ENCODE data around the gene RCBTB1.
"Not testable (repeated sequence)": the region's sequence is repeated elsewhere in the genome, so short reads cannot be mapped to it uniquely, and the experiment has no call there.

Gene RCBTB1

GRCh38 chr13:49602615-49603014 lies 17.3 kb upstream of the RCBTB1 start:
- not testable (repeated sequence) for H3K4me1 ChIP-seq (ENCODE audit: control insufficient read depth, insufficient read depth, low read length, unreplicated experiment); H3K36me3 ChIP-seq (ENCODE audit: insufficient read depth, low read length); H3K27me3 ChIP-seq (ENCODE audit: insufficient read depth, low read length); H3K4me3 ChIP-seq (ENCODE audit: low read depth, low read length); H3K27ac ChIP-seq (ENCODE audit: low read depth, low read length); H3K79me2 ChIP-seq (ENCODE audit: control insufficient read depth, insufficient read depth, low read length, unreplicated experiment)
- H2AFZ ChIP-seq (ENCODE audit: low read length, unreplicated experiment) = peak overlapping the region; percentile 60

- no peaks in the 10 kb centered on the region for H3K36me3 ChIP-seq (ENCODE audit: insufficient read depth, low read length)
- no peaks in the 10 kb centered on the region for H3K27me3 ChIP-seq (ENCODE audit: insufficient read depth, low read length)
- H2AFZ ChIP-seq (ENCODE audit: low read length, unreplicated experiment) = peak overlapping the region; percentile 60
- H3K4me3 ChIP-seq (ENCODE audit: low read depth, low read length) = no peak overlapping the region
- H3K27ac ChIP-seq (ENCODE audit: low read depth, low read length) = no peak overlapping the region
- no peaks in the 10 kb centered on the region for H3K4me1 ChIP-seq (ENCODE audit: control insufficient read depth, insufficient read depth, low read length, unreplicated experiment)
- H3K79me2 ChIP-seq (ENCODE audit: control insufficient read depth, insufficient read depth, low read length, unreplicated experiment) = no peaks in the 10 kb centered on the region
These were observed 16.6 kb upstream of the RCBTB1 start for GRCh38 chr13:49602005-49602404.

- Histone ChIP-seq H2AFZ (ENCODE audit: low read length, unreplicated experiment) (no peak overlapping the region), H3K4me3 (ENCODE audit: low read depth, low read length) (no peak overlapping the region), H3K4me1 (ENCODE audit: control insufficient read depth, insufficient read depth, low read length, unreplicated experiment) (no peaks in the 10 kb centered on the region), H3K27me3 (ENCODE audit: insufficient read depth, low read length) (no peaks in the 10 kb centered on the region), H3K36me3 (ENCODE audit: insufficient read depth, low read length) (no peaks in the 10 kb centered on the region), H3K27ac (ENCODE audit: low read depth, low read length) (no peak overlapping the region), H3K79me2 (ENCODE audit: control insufficient read depth, insufficient read depth, low read length, unreplicated experiment) (no peaks in the 10 kb centered on the region)
These were observed 11.8 kb upstream of the RCBTB1 start for GRCh38 chr13:49597043-49597641.

- Histone ChIP-seq H3K27me3 (ENCODE audit: insufficient read depth, low read length) (no peaks in the 10 kb centered on the region), H3K27ac (ENCODE audit: low read depth, low read length) (no peak overlapping the region), H3K36me3 (ENCODE audit: insufficient read depth, low read length) (no peaks in the 10 kb centered on the region), H3K4me3 (ENCODE audit: low read depth, low read length) (no peak overlapping the region), H3K79me2 (ENCODE audit: control insufficient read depth, insufficient read depth, low read length, unreplicated experiment) (no peaks in the 10 kb centered on the region), H3K4me1 (ENCODE audit: control insufficient read depth, insufficient read depth, low read length, unreplicated experiment) (no peaks in the 10 kb centered on the region), H2AFZ (ENCODE audit: low read length, unreplicated experiment) (no peak overlapping the region)
These were observed 10.9 kb upstream of the RCBTB1 start for GRCh38 chr13:49596221-49596620.

- Histone ChIP-seq H3K4me3 (ENCODE audit: low read depth, low read length) (no peak overlapping the region), H3K27ac (ENCODE audit: low read depth, low read length) (no peak overlapping the region), H3K79me2 (ENCODE audit: control insufficient read depth, insufficient read depth, low read length, unreplicated experiment) (no peaks in the 10 kb centered on the region), H2AFZ (ENCODE audit: low read length, unreplicated experiment) (no peak overlapping the region), H3K4me1 (ENCODE audit: control insufficient read depth, insufficient read depth, low read length, unreplicated experiment) (no peaks in the 10 kb centered on the region), H3K36me3 (ENCODE audit: insufficient read depth, low read length) (no peaks in the 10 kb centered on the region), H3K27me3 (ENCODE audit: insufficient read depth, low read length) (no peaks in the 10 kb centered on the region)
These were observed 9.2 kb upstream of the RCBTB1 start for GRCh38 chr13:49594576-49594975.

- not testable (repeated sequence) for H3K27ac ChIP-seq (ENCODE audit: low read depth, low read length); H3K4me1 ChIP-seq (ENCODE audit: control insufficient read depth, insufficient read depth, low read length, unreplicated experiment); H3K27me3 ChIP-seq (ENCODE audit: insufficient read depth, low read length); H3K36me3 ChIP-seq (ENCODE audit: insufficient read depth, low read length); H3K4me3 ChIP-seq (ENCODE audit: low read depth, low read length); H3K79me2 ChIP-seq (ENCODE audit: control insufficient read depth, insufficient read depth, low read length, unreplicated experiment); H2AFZ ChIP-seq (ENCODE audit: low read length, unreplicated experiment)
These were observed 8.5 kb upstream of the RCBTB1 start for GRCh38 chr13:49593876-49594275.

GRCh38 chr13:49590714-49591113 lies 5.4 kb upstream of the RCBTB1 start:
- not testable (repeated sequence) for H3K36me3 ChIP-seq (ENCODE audit: insufficient read depth, low read length); H3K4me3 ChIP-seq (ENCODE audit: low read depth, low read length); H3K27ac ChIP-seq (ENCODE audit: low read depth, low read length); H3K27me3 ChIP-seq (ENCODE audit: insufficient read depth, low read length); H2AFZ ChIP-seq (ENCODE audit: low read length, unreplicated experiment); H3K79me2 ChIP-seq (ENCODE audit: control insufficient read depth, insufficient read depth, low read length, unreplicated experiment)
- H3K4me1 ChIP-seq (ENCODE audit: control insufficient read depth, insufficient read depth, low read length, unreplicated experiment) = peaks cover 18% of the 10 kb centered on the region

GRCh38 chr13:49587311-49587847 lies 2.0 kb upstream of the RCBTB1 start:
- Histone ChIP-seq H2AFZ (ENCODE audit: low read length, unreplicated experiment) (peak overlapping the region; percentile 67), H3K4me1 (ENCODE audit: control insufficient read depth, insufficient read depth, low read length, unreplicated experiment) (peaks cover 26% of the 10 kb centered on the region), H3K27ac (ENCODE audit: low read depth, low read length) (peak overlapping the region; percentile 58), H3K36me3 (ENCODE audit: insufficient read depth, low read length) (no peaks in the 10 kb centered on the region), H3K27me3 (ENCODE audit: insufficient read depth, low read length) (no peaks in the 10 kb centered on the region), H3K4me3 (ENCODE audit: low read depth, low read length) (no peak overlapping the region), H3K79me2 (ENCODE audit: control insufficient read depth, insufficient read depth, low read length, unreplicated experiment) (peaks cover 21% of the 10 kb centered on the region)

- H3K4me1 ChIP-seq (ENCODE audit: control insufficient read depth, insufficient read depth, low read length, unreplicated experiment) = peaks cover 26% of the 10 kb centered on the region
- peak overlapping the region; percentile 10; the same call in 1 of the 2 replicates for H3K4me3 ChIP-seq (ENCODE audit: low read depth, low read length)
- no peaks in the 10 kb centered on the region for H3K36me3 ChIP-seq (ENCODE audit: insufficient read depth, low read length)
- peaks cover 21% of the 10 kb centered on the region for H3K79me2 ChIP-seq (ENCODE audit: control insufficient read depth, insufficient read depth, low read length, unreplicated experiment)
- H3K27ac ChIP-seq (ENCODE audit: low read depth, low read length) = peak overlapping the region; percentile 58
- H2AFZ ChIP-seq (ENCODE audit: low read length, unreplicated experiment) = peak overlapping the region; percentile 67
- no peaks in the 10 kb centered on the region for H3K27me3 ChIP-seq (ENCODE audit: insufficient read depth, low read length)
These were observed 1.4 kb upstream of the RCBTB1 start for GRCh38 chr13:49586717-49587116.

GRCh38 chr13:49584771-49585182 lies 581 bp downstream of the RCBTB1 start:
- Histone ChIP-seq H3K27me3 (ENCODE audit: insufficient read depth, low read length) (no peaks in the 10 kb centered on the region), H3K27ac (ENCODE audit: low read depth, low read length) (no peak overlapping the region), H2AFZ (ENCODE audit: low read length, unreplicated experiment) (peak overlapping the region; percentile 89), H3K4me1 (ENCODE audit: control insufficient read depth, insufficient read depth, low read length, unreplicated experiment) (peaks cover 26% of the 10 kb centered on the region), H3K79me2 (ENCODE audit: control insufficient read depth, insufficient read depth, low read length, unreplicated experiment) (peaks cover 21% of the 10 kb centered on the region), H3K4me3 (ENCODE audit: low read depth, low read length) (peak overlapping the region; percentile 95), H3K36me3 (ENCODE audit: insufficient read depth, low read length) (no peaks in the 10 kb centered on the region; the same call in 1 of the 2 replicates)

- no peak overlapping the region for H2AFZ ChIP-seq (ENCODE audit: low read length, unreplicated experiment)
- peaks cover 21% of the 10 kb centered on the region for H3K79me2 ChIP-seq (ENCODE audit: control insufficient read depth, insufficient read depth, low read length, unreplicated experiment)
- H3K27me3 ChIP-seq (ENCODE audit: insufficient read depth, low read length) = no peaks in the 10 kb centered on the region
- peaks cover 11% of the 10 kb centered on the region for H3K4me1 ChIP-seq (ENCODE audit: control insufficient read depth, insufficient read depth, low read length, unreplicated experiment)
- H3K4me3 ChIP-seq (ENCODE audit: low read depth, low read length) = no peak overlapping the region
- H3K36me3 ChIP-seq (ENCODE audit: insufficient read depth, low read length) = no peaks in the 10 kb centered on the region; the same call in 1 of the 2 replicates
- H3K27ac ChIP-seq (ENCODE audit: low read depth, low read length) = no peak overlapping the region
These were observed 4.2 kb downstream of the RCBTB1 start for GRCh38 chr13:49580980-49581680.
